Right lobe of liver (tissue), 4 donors: ENCODE results near the gene ANP32B.

Experiments used
- CTCF ChIP-seq, 4 donors: fragments of 200-600 bp in 3 of 4; fragments of 450-650 bp in 1 of 4; IDR thresholded peaks; one replicate each; pipeline versions ENCODE4 v1.5.1 to v1.8.0; 2016 to 2022; ENCODE audit warnings: antibody characterized with exemption in 4 of 4, mild to moderate bottlenecking in 2 of 4
- POLR2A ChIP-seq: fragments of 450-650 bp; IDR thresholded peaks from one replicate; pipeline ENCODE4 v1.6.1; 2017; ENCODE audit warnings: antibody characterized with exemption, mild to moderate bottlenecking
- donor health status: DM: no; HTN: no; CAD: no.
- donor health status: DM: no; HTN: no; CAD: no.
- donor health status: DM: no; HTN: yes; CAD: no.

GRCh38 chr9:98047002-98047401 lies 63.9 kb downstream of the ANP32B start:
- TF ChIP-seq CTCF (IDR thresholded peaks at IDR 0.05) (no peak), POLR2A (no peak)
